Thyroid gland (tissue), 4 donors: ENCODE data around the gene PLXNA4.

Source experiments
- POLR2A ChIP-seq, 2 donors: fragments of 450-650 bp; IDR thresholded peaks; one replicate each; pipeline ENCODE4 v1.6.1; 2017; ENCODE audit warnings: antibody characterized with exemption in 2 of 2, mild to moderate bottlenecking in 2 of 2, moderate library complexity in 1 of 2
- TF ChIP-seq, protein P1 (sequence below), 6 experiments: fragments of 200-600 bp in 3 of 6; fragments of 450-650 bp in 3 of 6; sonication (generic) in 3 of 6; IDR thresholded peaks; one replicate each; pipeline ENCODE4 v1.5.1; 2016 to 2019; ENCODE audit warnings: antibody characterized with exemption in 6 of 6, mild to moderate bottlenecking in 2 of 6, inconsistent platforms in 1 of 6, moderate library complexity in 1 of 6

DNA sequence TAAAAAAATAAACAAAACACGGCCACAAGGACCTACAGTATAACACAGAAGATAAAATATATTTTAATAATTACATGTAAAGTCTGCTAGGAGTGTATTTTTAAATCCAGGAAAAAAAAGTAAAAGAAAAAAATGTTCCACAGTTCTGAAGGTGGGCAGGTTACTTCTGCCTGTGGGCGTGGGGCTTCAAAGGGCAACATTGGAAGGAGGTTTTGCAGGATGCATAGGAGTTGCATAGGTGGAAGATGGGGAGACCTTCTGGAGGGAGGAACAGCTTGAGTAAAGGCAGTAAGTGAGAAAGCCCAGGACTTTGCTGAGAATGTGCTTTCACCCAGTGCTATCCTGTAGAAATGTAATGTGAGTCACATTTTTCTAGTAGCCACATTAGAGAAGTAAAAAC lies 37.5 kb upstream of the PLXNA4 start:
- TF ChIP-seq, protein P1, sequence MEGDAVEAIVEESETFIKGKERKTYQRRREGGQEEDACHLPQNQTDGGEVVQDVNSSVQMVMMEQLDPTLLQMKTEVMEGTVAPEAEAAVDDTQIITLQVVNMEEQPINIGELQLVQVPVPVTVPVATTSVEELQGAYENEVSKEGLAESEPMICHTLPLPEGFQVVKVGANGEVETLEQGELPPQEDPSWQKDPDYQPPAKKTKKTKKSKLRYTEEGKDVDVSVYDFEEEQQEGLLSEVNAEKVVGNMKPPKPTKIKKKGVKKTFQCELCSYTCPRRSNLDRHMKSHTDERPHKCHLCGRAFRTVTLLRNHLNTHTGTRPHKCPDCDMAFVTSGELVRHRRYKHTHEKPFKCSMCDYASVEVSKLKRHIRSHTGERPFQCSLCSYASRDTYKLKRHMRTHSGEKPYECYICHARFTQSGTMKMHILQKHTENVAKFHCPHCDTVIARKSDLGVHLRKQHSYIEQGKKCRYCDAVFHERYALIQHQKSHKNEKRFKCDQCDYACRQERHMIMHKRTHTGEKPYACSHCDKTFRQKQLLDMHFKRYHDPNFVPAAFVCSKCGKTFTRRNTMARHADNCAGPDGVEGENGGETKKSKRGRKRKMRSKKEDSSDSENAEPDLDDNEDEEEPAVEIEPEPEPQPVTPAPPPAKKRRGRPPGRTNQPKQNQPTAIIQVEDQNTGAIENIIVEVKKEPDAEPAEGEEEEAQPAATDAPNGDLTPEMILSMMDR (IDR thresholded peaks at IDR 0.05) = no peak
- TF ChIP-seq POLR2A (IDR thresholded peaks at IDR 0.05) = no peak
